ENCODE data around the gene EVA1C. TPM values are rescaled to one million over a fixed set of nuclear protein-coding genes. Genes with fewer than 3 reads are reported as not detected.

EVA1C gene
- total RNA-seq, 1 experiment from 2014 or later: 22.2 TPM

- BruUV-seq (replicated peaks): no TSS peak
- Mint-ChIP-seq H3K4me1 (ENCODE audit: insufficient read depth, unreplicated experiment) (peaks cover 23% of the 10 kb centered on the region), H3K27ac (ENCODE audit: low read depth, unreplicated experiment) (no peak overlapping the region), H3K4me3 (ENCODE audit: unreplicated experiment) (no peak overlapping the region), H3K9me3 (ENCODE audit: unreplicated experiment) (no peaks in the 10 kb centered on the region), H3K36me3 (ENCODE audit: insufficient read depth, unreplicated experiment) (peaks cover 23% of the 10 kb centered on the region), H3K27me3 (ENCODE audit: insufficient read depth, unreplicated experiment) (no peaks in the 10 kb centered on the region)
- no peak for TF ChIP-seq CTCF (IDR thresholded peaks at IDR 0.05; ENCODE audit: unreplicated experiment)
- POLR2A ChIA-PET: no interaction called here
- intact Hi-C loops (cut with micrococcal nuclease): no loop called here
- DNase-seq (ENCODE audit: unreplicated experiment): no peak
- CTCF ChIA-PET: interaction anchor here (0.9 kb wide), 1 partner anchor 99 kb away, joined by 3 read pairs; no protein-coding TSS in a partner anchor
Measured at GRCh38 chr21:32477424-32477745, 64.9 kb downstream of the EVA1C start.

GRCh38 chr21:32481875-32482408 is 69.4 kb downstream of the EVA1C start:
- intact Hi-C loops (cut with micrococcal nuclease): no loop called here
- no TSS peak for BruUV-seq (replicated peaks)

GRCh38 chr21:32482565-32483292 is 70.2 kb downstream of the EVA1C start:
- no TSS peak for BruUV-seq (replicated peaks)
- Mint-ChIP-seq H3K27ac (ENCODE audit: low read depth, unreplicated experiment) (no peak overlapping the region), H3K4me3 (ENCODE audit: unreplicated experiment) (no peak overlapping the region)

More at GRCh38 chr21:32481875-32482408, 69.4 kb downstream of the EVA1C start:
- no peaks in the 10 kb centered on the region for H3K4me1 Mint-ChIP-seq (ENCODE audit: insufficient read depth, unreplicated experiment)
- CTCF ChIA-PET: interaction anchor here (1.1 kb wide), 1 partner anchor 119 kb away, joined by 3 read pairs; no protein-coding TSS in a partner anchor
- TF ChIP-seq CTCF (IDR thresholded peaks at IDR 0.05; ENCODE audit: unreplicated experiment): no peak
- H3K9me3 Mint-ChIP-seq (ENCODE audit: unreplicated experiment): no peaks in the 10 kb centered on the region
- DNase-seq (ENCODE audit: unreplicated experiment): no peak
- POLR2A ChIA-PET: no interaction called here
- H3K27me3 Mint-ChIP-seq (ENCODE audit: insufficient read depth, unreplicated experiment): no peaks in the 10 kb centered on the region
- no peak overlapping the region for H3K27ac Mint-ChIP-seq (ENCODE audit: low read depth, unreplicated experiment)
- H3K4me3 Mint-ChIP-seq (ENCODE audit: unreplicated experiment): no peak overlapping the region
- H3K36me3 Mint-ChIP-seq (ENCODE audit: insufficient read depth, unreplicated experiment): peaks cover 29% of the 10 kb centered on the region

GRCh38 chr21:32483293-32483595 is 70.7 kb downstream of the EVA1C start:
- DNase-seq (ENCODE audit: unreplicated experiment): no peak
- Mint-ChIP-seq H3K4me1 (ENCODE audit: insufficient read depth, unreplicated experiment) (no peaks in the 10 kb centered on the region), H3K9me3 (ENCODE audit: unreplicated experiment) (no peaks in the 10 kb centered on the region), H3K27me3 (ENCODE audit: insufficient read depth, unreplicated experiment) (no peaks in the 10 kb centered on the region), H3K4me3 (ENCODE audit: unreplicated experiment) (no peak overlapping the region), H3K27ac (ENCODE audit: low read depth, unreplicated experiment) (no peak overlapping the region), H3K36me3 (ENCODE audit: insufficient read depth, unreplicated experiment) (peaks cover 29% of the 10 kb centered on the region)
- CTCF ChIA-PET: no interaction called here
- BruUV-seq (replicated peaks): no TSS peak
- intact Hi-C loops (cut with micrococcal nuclease): no loop called here
- no peak for TF ChIP-seq CTCF (IDR thresholded peaks at IDR 0.05; ENCODE audit: unreplicated experiment)
- POLR2A ChIA-PET: no interaction called here

More at GRCh38 chr21:32482565-32483292, 70.2 kb downstream of the EVA1C start:
- POLR2A ChIA-PET: no interaction called here
- no peaks in the 10 kb centered on the region for H3K4me1 Mint-ChIP-seq (ENCODE audit: insufficient read depth, unreplicated experiment)
- no peaks in the 10 kb centered on the region for H3K27me3 Mint-ChIP-seq (ENCODE audit: insufficient read depth, unreplicated experiment)
- no peak for TF ChIP-seq CTCF (IDR thresholded peaks at IDR 0.05; ENCODE audit: unreplicated experiment)
- no peak for DNase-seq (ENCODE audit: unreplicated experiment)
- intact Hi-C loops (cut with micrococcal nuclease): no loop called here
- CTCF ChIA-PET: no interaction called here
- H3K36me3 Mint-ChIP-seq (ENCODE audit: insufficient read depth, unreplicated experiment): peaks cover 29% of the 10 kb centered on the region
- H3K9me3 Mint-ChIP-seq (ENCODE audit: unreplicated experiment): no peaks in the 10 kb centered on the region
